Right renal cortex interstitium (tissue), 3 donors: ENCODE measurements around the gene SCN1A. TPM values are rescaled to one million over a fixed set of nuclear protein-coding genes. Genes with fewer than 3 reads are reported as not detected.

ENCODE experiments used
- polyA plus RNA-seq, 3 donors: library from polyadenylated mRNA; unstranded; fragments of 120-200 nt; gene quantifications; one replicate each; pipeline ENCODE4 v1.2.1, GENCODE V29; 2013; ENCODE audit not compliant: insufficient read length in 3 of 3

SCN1A gene
- polyA plus RNA-seq, 3 donors = 0.18 to 0.28 (median 0.22) TPM

Other genes starting within 250 kb of the SCN1A start
- 10 to 100 TPM; 25.9 to 27.8 (median 27.5) TPM for gene TTC21B, start 174.2 kb downstream of the SCN1A start, polyA plus RNA-seq
- gene SCN9A, start 247.9 kb upstream of the SCN1A start, polyA plus RNA-seq = 1 to 10 TPM; 1.5 to 2.1 (median 1.7) TPM